GM19025 (cell line): ENCODE data around the gene RTCB.
"Not testable (repeated sequence)": the region's sequence is repeated elsewhere in the genome, so short reads cannot be mapped to it uniquely, and the experiment has no call there.

Experiments
- ATAC-seq: cut with Tn5 transposase; IDR thresholded peaks from one replicate; pipeline ENCODE4 v1.9.1; 2021; ENCODE audit warnings: mild to moderate bottlenecking, low read depth, moderate library complexity; ENCODE audit not compliant: unreplicated experiment

The RTCB gene

DNA sequence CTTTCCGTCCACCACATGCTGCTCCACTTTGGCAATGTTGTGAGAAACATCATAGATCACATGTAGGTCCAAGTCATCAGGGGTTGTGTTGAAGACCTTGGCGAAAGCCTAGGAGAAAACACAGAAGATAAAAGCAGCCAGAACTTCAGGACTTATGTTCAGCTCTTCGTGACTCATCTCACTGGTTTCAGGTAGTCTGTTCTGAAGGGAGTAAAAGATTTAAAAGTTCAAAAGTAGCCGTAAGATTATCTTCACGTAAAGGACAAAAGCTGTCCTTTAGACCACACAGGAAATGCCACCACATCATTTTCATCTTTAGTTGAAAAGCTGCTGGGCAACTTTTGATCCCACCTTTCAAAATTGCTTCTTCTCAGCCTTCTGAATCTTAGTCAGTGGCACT lies 16.9 kb downstream of the RTCB start:
- ATAC-seq: no peak

DNA sequence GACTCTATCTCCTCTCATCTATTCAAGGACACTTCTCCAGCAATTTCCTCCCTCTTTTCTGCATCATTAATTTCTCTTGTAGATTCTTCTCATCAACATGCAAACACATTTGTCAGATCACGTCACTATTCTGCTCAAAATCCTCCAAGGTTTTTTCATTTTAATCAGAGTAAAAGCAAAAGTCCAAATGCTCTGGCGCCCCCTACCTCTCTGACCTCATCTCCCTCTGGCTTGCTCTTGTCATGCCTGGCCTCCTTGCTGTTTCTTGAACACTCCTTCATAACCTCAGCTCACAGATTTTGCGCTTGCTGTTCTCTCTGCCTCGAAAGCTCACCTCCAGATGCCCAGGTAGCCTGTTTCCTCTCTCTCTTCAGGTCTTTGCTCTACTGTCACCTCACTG lies 22.4 kb downstream of the RTCB start:
- ATAC-seq: no peak

DNA sequence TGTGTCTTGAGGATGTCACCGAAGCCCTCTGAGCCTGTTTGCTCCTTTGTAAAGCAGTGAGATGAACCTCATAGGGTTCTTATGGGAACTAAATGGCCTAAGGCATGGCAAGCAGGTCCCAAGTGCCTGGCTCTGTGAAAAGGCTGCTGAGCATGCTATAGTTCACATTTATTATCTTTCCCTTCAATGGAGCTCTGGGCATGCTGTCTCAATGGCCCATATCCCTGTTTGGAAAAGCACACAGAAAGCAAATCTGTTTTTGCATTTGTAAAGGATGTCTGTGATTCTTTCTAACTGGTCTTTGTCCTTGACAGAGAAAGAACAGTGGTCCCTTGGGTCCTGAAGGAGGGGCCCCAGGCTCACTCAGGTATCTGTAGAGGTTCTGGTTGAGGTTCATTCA lies 26.4 kb downstream of the RTCB start:
- no peak for ATAC-seq

DNA sequence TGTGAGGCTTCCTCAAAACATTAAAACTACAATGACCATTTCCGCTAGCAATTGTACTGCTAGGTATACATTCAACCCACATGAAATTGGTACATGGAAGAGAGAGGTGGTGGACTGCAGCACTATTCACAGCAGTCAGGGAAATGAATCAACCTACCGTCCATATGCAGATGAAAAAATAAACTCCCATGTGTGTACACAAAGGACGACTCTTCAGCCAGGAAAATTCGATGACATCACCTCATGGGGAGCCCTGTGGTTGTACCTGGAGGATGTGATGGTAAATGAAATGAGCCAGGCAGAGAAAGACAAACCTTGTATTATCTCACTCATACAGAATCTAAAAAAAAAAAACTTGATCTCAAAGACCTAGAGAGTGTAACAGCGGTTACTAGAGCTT lies 31.1 kb downstream of the RTCB start:
- ATAC-seq: no peak

DNA sequence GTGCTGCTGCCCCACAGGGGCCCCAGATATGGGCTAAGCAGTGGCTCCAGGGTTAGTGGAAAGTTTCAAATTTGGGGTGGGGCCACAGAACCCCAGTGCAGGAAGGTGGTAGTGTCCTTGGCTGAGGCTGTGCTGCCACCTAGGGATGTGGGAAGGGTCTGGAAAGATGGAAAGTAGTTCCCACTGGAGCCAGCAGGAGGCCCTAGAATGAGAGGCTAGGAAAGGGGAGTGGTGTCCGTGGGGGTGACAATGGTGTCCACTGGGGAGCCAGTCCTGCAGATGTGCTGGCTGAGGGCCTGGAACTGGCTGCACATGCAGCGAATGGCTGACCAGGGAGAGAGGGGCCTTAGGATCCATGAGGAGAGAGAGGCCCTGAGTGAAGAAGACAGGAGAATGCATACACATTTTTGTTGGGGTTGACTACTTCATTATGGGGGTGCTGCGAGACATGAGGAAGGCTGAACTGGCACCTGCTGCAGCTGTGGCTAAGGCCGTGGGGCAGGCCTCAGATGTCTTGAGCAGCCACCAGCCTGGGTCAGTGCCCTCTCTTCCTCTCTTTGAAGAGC lies 33.3 kb downstream of the RTCB start:
- no peak for ATAC-seq

DNA sequence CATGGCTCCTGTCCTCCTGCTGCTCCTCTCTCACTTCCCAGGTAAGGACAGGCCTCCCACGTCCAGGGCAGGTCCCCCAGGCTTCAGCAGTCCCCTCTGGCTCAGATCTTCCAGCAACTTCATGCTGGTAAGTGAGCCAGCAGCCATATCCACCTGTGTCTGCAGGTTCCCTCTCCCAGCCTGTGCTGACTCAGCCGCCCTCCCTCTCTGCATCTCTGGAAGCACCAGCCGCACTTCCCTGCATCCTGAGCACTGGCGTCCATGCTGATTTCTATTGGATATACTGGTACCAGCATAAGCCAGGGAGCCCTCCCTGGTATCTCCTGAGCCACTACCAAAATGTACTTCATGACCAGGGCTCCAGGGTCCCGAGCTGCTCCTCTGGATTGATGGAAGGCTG lies 35.4 kb downstream of the RTCB start:
- ATAC-seq: no peak

DNA sequence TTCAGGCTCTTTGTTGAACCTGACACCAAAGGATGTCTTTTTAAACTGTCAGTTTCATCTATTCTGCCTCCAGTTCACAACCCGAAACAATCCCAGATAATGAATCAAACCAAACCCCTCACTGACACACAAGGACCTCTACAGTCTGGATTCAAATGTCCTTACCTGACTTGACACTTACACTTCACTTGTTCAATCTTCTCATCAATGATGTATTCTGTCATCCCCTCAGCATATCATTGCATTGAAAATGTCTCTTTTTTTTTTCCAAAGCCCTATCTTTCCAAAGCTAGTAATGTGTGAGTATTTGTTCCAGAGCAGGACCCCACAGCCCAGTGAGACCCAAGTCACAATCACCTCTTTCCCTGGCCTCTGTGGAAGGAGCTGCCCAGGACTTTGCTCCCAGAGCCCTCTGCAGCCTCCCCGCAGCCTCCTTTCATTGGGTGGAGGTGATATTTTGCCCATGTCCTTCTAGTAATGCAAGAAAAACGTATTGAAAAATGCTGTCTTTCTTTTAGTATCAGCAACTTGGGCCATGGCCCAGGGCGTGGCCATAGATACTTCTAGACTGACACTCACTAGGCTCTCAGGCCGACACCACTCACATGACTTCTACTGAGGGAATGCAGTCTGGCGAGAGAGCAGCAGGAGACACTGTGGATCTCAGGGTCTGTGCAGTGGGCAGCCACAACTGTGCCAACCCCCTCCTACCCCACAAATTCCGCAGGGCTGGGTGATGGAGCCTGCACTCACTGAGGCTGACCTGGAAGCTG lies 36.2 kb downstream of the RTCB start:
- ATAC-seq: no peak

DNA sequence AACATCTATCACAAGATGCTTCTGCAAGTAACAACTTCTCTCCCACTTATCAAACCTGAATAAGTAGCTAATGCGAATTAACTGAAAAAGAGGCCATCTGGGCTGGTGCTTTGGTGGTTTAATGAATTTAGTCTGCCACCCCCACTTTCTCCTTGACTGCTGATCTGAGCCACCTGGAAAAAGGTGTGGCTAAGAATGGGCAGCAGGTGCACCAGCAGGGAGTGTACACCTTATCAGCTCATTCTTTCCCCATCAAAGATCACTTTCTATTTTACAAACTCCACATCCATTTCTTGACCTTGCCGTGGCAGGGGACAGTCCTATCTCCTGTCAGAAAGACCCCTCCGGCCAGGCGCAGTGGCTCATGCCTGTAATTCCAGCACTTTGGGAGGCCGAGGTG lies 47.8 kb downstream of the RTCB start:
- no peak for ATAC-seq

DNA sequence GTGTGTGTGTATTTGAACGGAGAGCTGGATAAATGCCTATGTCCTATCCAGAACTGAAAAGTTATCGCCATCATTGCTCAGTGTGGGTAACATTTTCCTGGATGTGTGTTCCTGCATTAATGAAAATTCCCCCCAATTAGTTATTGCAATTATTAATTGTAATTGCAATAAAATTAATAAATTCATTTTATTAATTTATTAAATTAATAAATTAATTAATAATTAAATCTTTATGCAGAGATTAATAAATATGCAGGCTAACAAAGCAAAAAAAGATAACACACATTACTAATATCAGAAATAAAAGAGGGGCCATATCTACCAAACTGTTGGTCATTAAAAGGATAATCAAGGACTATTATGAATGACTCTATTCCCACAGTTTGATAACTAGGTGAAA lies 50.8 kb downstream of the RTCB start:
- ATAC-seq: no peak

DNA sequence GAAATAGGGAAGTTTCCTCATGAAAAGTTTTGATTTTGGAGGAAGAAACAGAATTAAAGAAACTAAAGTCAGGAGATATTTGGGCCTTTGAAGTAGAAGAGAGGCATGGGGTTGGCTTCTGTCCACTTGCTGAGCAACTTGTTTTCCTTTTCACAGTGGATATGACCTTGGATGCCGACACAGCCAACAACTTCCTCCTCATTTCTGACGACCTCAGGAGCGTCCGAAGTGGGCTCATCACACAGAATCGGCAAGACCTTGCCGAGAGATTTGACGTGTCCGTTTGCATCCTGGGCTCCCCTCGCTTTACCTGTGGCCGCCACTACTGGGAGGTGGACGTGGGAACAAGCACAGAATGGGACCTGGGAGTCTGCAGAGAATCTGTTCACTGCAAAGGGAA lies 52.0 kb downstream of the RTCB start:
- ATAC-seq: not testable (repeated sequence)

DNA sequence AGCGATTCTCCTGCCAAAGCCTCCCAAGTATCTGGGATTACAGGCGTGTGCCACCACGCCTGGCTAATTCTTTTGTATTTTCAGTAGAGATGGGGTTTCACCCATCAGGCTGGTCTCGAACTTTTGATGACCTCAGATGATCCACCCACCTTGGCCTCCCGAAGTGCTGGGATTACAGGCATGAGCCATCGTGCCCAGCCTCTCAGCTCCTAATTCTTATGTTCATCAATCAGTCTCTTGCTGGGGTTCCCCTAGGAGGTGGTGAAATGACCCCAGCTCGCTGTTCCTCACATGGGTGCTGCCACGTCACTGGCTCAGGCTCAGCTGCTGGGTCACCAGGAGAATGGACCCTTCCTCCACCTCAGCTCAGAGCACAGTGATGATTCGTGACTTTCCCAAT lies 54.5 kb downstream of the RTCB start, which contains the start of gene RFPL3:
Gene RFPL3, plus strand, starts transcription at position 301 of the 400 bp plus-strand sequence. CDS start 205 bp downstream, outside the sequence.
- ATAC-seq: not testable (repeated sequence)

DNA sequence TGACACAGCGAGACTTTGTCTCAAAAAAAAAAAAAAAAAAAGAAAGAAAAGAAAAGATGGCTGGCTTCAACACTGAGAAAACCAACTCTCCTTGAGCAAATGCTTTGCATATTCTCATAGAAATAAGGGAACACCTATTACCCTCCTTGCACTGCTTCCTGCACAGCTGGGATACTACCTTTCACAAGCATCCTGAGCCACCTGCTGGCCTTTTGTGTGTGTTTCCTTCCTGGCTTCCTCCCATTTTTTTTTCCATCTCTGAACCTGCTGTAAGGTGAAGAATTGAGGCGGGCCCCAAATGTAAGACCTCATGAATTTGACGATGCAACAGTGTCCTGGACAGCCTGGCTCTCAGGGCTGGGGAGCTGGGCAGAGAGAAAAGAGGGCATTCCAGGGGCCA lies 56.3 kb downstream of the RTCB start:
- no peak for ATAC-seq

DNA sequence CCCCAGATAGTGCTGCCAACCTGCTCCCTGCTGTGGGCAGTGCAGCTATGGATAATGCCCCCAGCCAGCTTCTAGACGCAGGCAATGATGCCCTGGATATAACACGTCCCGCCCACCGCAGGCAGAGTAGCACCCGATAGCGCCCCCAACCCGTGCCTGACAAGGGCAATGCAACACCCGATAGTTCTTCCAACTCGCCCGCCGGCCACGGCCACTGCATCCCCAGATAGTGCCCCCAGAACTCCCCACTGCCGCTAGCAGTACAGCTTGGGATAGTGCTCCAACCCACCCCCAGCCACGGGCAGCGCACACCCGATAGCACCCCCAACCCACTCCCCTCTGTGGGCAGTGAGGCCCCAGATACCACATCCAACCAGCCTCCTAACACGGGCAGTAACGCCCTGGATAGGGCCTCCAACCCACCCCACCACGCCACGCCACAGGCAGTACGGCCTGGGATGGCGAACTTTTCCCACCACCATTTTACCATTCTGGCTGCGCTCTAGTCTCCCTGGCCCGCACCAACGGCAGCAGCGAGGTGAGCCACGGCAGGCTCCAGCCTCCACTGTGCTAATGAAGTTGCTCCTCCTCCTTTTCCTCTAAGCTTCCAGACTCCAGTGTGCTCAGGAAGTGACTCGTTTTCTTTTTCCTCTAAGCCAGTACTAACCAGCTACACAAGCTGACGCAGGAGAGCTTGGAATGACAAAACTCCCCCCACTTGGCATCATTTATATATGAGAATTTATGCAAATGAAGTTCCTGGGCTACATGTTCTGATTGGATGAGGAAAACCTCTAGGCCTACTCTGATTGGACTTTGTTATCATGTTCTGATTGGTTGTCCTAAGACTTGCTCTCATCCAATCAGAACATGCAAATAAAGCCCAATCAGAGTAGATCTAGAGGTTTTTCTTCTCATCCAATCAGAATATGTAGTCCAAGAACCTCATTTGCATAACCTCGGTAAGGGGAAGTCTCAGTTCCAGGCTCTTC lies 57.4 kb downstream of the RTCB start:
- no peak for ATAC-seq

DNA sequence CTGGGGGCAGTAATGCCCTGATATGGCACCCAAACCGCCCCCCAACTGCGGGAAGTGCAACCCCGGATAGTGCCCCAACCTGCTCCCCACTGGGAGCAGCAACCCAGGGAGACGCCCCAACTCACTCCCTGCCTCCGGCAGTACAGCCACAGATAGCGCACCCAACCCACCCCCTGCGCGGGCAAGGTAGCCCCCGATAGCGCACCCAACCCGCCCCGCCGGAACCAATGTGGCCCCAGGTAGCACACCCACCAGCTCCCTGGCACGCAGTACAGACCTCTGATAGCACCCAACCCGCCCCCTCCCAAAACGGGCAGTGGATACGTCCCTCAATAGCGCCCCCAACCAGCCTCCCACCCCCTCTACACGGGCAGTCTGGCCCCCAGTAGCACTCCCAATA lies 58.2 kb downstream of the RTCB start:
- no peak for ATAC-seq

DNA sequence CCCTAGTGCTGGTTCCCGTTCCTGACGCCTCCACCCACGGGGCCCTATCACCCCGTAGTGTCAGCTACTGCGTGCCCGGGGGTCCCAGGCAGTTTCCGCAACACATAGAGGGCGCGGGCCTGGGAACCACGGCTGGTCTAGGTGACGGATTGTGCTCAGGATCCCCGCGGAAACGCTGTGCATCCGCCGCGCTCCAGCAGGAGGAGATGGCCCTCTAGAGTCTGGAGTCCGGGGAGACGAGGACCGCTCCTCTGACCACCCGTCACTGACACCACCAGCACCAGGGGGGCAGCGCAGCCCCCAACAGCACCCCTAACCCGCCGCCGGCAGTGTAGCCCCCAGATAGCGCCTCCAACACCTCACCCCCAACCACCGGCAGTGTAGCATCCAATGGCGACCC lies 58.8 kb downstream of the RTCB start:
- no peak for ATAC-seq

DNA sequence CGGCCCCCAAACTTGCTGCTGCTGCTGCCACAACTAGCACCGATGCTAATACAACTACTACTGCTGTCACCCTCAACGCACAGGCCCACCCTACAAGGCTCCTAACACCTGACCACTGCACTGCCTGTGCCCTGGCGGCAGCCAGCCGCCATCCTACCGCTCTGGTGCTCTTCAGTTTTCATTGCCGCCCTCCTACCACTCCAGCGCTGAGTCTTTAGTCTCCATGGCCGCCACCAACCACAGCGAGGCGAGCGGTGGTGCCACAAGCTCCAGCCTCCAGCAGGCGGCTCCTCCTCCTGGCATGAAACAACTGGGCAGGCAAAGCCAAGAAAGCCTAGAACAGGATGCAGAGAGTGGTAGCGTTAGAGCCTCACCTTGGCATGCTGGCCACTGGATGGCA lies 59.4 kb downstream of the RTCB start:
- no peak for ATAC-seq

DNA sequence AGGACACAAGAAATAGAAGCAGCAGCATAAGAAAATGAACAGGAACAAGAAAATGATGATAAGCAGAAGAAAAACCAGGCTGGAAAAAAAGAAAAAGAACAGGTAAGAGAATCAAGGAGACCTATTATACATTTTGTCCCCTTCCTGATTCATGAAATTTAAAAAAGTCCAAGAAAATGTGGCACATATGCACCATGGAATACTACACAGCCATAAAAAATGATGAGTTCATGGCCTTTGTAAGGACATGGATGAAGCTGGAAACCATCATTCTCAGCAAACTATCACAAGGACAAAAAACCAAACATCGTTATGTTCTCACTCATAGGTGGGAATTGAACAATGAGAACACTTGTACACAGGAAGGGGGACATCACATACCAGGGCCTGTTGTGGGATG lies 60.2 kb downstream of the RTCB start:
- ATAC-seq: not testable (repeated sequence)

DNA sequence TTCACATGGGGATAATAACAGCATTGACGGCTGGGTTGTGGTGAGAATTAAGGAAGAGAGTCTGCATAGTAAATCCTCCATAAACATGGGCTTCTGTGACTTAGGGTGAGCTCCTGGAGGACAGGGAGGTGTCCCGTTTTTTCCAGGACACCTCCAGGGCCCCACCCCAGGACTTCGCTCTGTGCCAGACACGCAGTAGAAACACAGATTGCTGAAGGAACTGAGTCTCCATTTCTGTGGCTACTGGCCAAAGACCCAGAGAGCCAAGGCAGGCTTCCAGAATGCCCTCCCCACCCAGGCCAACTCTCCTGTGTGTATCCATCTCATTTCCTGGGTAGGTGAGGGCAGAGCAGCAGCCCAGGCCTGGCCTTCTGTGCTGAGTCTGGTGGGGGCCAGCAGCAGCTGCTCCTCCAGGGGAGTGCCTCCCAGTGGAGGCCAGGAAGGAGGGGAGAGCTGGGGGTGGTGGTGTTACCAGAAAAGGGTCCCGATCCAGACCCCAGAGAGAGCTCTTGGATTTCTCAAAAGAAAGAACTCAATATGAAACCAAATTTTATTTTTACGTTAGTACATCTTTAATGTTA lies 63.9 kb downstream of the RTCB start:
- ATAC-seq: no peak

DNA sequence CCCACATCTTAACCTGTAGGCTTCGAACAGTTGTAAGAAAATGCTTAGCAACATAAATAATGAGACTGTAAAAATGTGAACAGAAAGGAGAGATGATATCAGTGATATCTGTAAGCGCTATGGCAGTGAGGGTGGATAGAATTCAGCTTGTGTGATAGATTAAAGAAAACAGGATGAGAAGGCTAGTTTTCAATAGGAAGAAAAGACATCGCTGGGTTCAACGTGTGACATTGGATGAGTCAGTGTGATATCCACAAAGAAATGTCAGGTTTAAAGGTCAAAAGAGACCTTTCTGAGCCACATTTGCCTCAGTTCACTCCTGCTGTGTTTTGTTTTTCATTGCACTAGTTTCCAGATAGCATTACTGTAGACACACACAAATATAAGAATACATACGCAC lies 68.1 kb downstream of the RTCB start:
- no peak for ATAC-seq

DNA sequence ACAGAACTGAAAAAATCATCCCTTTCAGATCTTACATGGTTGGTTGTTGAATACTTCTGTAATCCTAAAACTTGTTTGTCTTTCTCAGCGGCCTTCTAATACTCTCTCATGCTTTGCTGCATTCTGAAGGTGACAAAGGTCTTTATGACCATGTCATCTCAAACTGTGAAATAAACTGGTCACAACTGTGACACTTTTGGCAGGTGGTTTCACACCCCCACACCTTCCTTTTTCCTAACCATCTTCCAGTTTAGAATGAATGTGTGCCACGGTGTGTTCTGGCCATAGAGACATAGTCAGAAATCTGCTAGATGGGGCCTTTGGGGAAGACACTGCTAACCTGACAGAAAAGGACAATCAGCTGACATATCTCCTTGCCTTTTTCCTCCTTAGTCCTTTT lies 69.1 kb downstream of the RTCB start:
- ATAC-seq: no peak
